HCT116 (cell line): ENCODE measurements around the gene SHISA8.

Experiments used
- CBX3 ChIP-seq: IDR thresholded peaks from 2 replicates; pipeline ENCODE4 v1.6.1; 2012; ENCODE audit warnings: low read depth
- CTCF ChIP-seq, 3 experiments: fragments of 200-600 bp in 1 of 3; sonication (generic) in 1 of 3; IDR thresholded peaks in 2 of 3; conservative IDR thresholded peaks in 1 of 3; 2 replicates each; pipeline ENCODE4 v1.5.1; 2012 to 2017; ENCODE audit warnings: low read depth in 2 of 3, low read length in 2 of 3, antibody characterized with exemption in 1 of 3, borderline replicate concordance in 1 of 3, control low read depth in 1 of 3, mild to moderate bottlenecking in 1 of 3, mixed read lengths in 1 of 3, mixed run types in 1 of 3, moderate library complexity in 1 of 3; ENCODE audit not compliant: insufficient read depth in 1 of 3
- POLR2A ChIP-seq: IDR thresholded peaks from 2 replicates; pipeline ENCODE4 v1.7.0; 2011; ENCODE audit warnings: borderline replicate concordance; ENCODE audit not compliant: insufficient read depth, insufficient read length; ENCODE audit errors: extremely low read depth
- TCF7L2 ChIP-seq: IDR thresholded peaks from 2 replicates; pipeline ENCODE4 v1.7.0; 2011; ENCODE audit warnings: borderline replicate concordance, inconsistent platforms; ENCODE audit not compliant: insufficient read depth, insufficient read length; ENCODE audit errors: extremely low read depth
- TF ChIP-seq, protein P1 (sequence below): IDR thresholded peaks from 2 replicates; pipeline ENCODE4 v1.6.1; 2011; ENCODE audit warnings: mild to moderate bottlenecking, low read length, moderate library complexity; ENCODE audit not compliant: insufficient replicate concordance; ENCODE audit errors: extremely low read depth

DNA sequence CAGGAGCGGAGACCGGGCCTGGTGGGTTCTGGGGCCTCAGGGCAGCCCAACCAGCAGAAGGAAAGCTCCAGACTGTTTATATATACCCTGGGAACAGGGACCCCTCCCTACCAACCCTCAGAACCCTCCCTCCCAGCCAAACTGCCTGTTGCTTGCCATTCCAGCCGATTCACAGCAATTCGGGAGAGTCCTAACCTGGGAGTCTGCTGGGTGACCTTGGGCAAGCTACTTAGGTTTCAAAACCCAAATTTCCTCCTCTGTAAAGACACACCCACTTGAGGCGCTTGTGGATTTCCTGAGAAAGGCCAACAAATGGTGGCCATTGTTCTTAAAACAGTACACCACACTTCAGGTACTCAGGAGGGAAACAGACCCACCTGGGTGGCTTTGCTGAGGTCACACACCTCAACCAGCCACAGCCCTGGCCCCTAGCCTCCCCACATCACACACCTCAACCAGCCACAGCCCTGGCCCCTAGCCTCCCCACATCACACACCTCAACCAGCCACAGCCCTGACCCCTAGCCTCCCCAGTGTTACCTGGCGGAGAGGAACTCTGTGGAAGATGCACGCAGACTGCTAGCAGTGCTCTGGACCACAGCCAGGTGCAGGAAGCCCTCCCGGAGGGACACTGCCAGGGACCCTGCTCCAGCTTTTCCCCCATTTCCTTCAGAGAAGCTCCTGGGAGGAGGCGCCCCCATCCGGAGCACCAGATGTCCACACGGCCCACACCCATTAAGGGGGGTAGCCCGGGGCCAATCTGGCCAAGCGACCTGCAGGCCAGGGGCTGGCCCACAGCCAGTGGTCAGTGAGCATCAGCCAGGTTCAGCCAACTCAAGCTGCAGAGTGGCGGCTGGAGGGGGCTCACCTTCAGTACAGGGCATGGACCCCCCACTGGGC is 6.2 kb downstream of the SHISA8 start:
- TF ChIP-seq, protein P1, sequence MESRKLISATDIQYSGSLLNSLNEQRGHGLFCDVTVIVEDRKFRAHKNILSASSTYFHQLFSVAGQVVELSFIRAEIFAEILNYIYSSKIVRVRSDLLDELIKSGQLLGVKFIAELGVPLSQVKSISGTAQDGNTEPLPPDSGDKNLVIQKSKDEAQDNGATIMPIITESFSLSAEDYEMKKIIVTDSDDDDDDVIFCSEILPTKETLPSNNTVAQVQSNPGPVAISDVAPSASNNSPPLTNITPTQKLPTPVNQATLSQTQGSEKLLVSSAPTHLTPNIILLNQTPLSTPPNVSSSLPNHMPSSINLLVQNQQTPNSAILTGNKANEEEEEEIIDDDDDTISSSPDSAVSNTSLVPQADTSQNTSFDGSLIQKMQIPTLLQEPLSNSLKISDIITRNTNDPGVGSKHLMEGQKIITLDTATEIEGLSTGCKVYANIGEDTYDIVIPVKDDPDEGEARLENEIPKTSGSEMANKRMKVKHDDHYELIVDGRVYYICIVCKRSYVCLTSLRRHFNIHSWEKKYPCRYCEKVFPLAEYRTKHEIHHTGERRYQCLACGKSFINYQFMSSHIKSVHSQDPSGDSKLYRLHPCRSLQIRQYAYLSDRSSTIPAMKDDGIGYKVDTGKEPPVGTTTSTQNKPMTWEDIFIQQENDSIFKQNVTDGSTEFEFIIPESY = no peak
- TF ChIP-seq POLR2A (no peak), TCF7L2 (no peak), CBX3 (no peak), CTCF (IDR thresholded peaks at IDR 0.05 in 2 of 3, conservative IDR thresholded peaks at IDR 0.05 in 1 of 3; ENCODE audit: borderline replicate concordance in 1 of 3, insufficient read depth in 1 of 3, low read depth in 2 of 3, low read length in 2 of 3) (no peak)
